Thyroid gland (tissue), 4 donors: ENCODE data around the gene CFAP46. TPM values are rescaled to one million over a fixed set of nuclear protein-coding genes. Genes with fewer than 3 reads are reported as not detected.

ENCODE experiments used
- DNase-seq, 2 donors: peaks; one replicate each; pipeline ENCODE4 v3.0.0-alpha.2; 2019
- H3K27ac ChIP-seq, 3 donors: fragments of 200-600 bp; sonication (generic); 1 replicate in 2 of 3; 2 replicates in 1 of 3; pipeline ENCODE4 v1.5.1; 2016 to 2019; ENCODE audit warnings: mild to moderate bottlenecking in 1 of 3, moderate library complexity in 1 of 3
- H3K27me3 ChIP-seq: fragments of 200-600 bp; sonication (generic); one replicate; pipeline ENCODE4 v1.5.1; 2019
- H3K36me3 ChIP-seq, 2 donors: fragments of 200-600 bp; sonication (generic); one replicate each; pipeline ENCODE4 v1.5.1; 2016 to 2019
- H3K4me1 ChIP-seq, 2 donors: fragments of 200-600 bp; sonication (generic); one replicate each; pipeline ENCODE4 v1.5.1; 2017 to 2019
- H3K4me3 ChIP-seq, 3 donors: fragments of 200-600 bp; sonication (generic); replicated peaks in 1 of 3; 1 replicate in 2 of 3; 2 replicates in 1 of 3; pipeline ENCODE4 v1.5.1; 2016; ENCODE audit warnings: mild to moderate bottlenecking in 1 of 3
- H3K9me3 ChIP-seq: fragments of 200-600 bp; sonication (generic); one replicate; pipeline ENCODE4 v1.5.1; 2017
- POLR2A ChIP-seq, 2 donors: fragments of 450-650 bp; IDR thresholded peaks; one replicate each; pipeline ENCODE4 v1.6.1; 2017; ENCODE audit warnings: antibody characterized with exemption in 2 of 2, mild to moderate bottlenecking in 2 of 2, moderate library complexity in 1 of 2
- WGBS, 2 donors: methylation state at CpG; one replicate each; pipeline ENCODE4 v1.1.5; 2017; 5-methylcytosine and 5-hydroxymethylcytosine counted together
- intact Hi-C: fragments of 100-400 bp; cut with DNase I; formaldehyde crosslinking; loops from one replicate; pipeline ENCODE4 v1.15.1; 2023
- total RNA-seq, 4 donors: library from RNA; depleted of rRNA; stranded (reverse); fragments of >200 nt; gene quantifications; one replicate each; pipeline ENCODE4 v1.2.3, GENCODE V29; 2016
- TF ChIP-seq, protein P1 (sequence below), 6 experiments: fragments of 200-600 bp in 3 of 6; fragments of 450-650 bp in 3 of 6; sonication (generic) in 3 of 6; IDR thresholded peaks; one replicate each; pipeline ENCODE4 v1.5.1; 2016 to 2019; ENCODE audit warnings: antibody characterized with exemption in 6 of 6, mild to moderate bottlenecking in 2 of 6, inconsistent platforms in 1 of 6, moderate library complexity in 1 of 6

The CFAP46 gene
- total RNA-seq, 4 donors from 2014 or later, result 3.6 to 12.7 (median 9.1) TPM

DNA sequence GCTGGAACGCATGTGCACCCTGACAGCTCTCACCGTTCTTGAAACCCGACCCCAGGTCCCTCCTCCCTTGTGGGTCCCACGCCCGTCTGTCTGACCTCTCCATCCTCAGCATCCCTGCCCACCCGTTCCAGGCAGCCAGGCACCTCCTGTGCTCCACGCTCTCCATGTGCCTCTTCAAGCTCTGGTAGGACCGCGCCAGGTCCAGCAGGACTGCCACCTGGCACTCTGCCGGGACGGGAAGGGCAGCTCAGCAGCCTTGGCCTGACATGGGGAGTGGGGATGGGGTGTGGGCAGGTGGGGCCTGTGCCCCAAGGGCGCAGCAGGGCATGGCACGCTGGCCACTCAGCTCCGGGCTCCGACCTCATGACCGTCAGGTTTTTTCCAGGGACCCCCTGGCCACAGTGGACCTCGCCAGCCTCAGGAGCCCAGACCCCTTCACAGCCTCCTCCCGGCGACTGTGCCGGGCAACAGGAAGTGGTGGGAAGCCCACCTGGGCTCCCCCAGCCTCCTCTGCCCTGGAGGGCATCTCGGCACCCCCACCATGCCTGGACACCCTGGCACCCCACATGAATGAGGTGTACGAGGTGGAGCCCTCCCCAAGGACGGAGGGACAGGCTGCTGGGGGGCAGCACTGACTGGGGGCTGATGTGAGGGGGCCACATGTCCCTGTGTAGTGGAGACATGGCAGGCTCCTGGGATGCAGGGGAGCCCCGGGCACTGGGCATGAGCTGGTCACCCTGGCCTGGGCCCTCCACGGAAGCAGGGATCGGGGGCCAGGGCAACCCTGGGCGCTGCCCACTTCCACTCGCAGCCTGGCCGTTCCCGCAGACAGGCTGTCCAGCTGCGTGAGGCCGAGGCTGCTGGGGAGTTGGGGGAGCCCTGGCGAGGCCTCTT lies 131.3 kb downstream of the CFAP46 start:
- WGBS, 2 donors, result 65 to 70% methylated on average over 17 to 27 of the region's 33 CpGs
- DNase-seq, result no peak
- H3K9me3 ChIP-seq, result no peaks in the 10 kb centered on the region
- intact Hi-C loops, result no loop called here
- H3K4me1 ChIP-seq, result no peaks in the 10 kb centered on the region
- H3K27ac ChIP-seq, result no peak overlapping the region
- TF ChIP-seq, protein P1, sequence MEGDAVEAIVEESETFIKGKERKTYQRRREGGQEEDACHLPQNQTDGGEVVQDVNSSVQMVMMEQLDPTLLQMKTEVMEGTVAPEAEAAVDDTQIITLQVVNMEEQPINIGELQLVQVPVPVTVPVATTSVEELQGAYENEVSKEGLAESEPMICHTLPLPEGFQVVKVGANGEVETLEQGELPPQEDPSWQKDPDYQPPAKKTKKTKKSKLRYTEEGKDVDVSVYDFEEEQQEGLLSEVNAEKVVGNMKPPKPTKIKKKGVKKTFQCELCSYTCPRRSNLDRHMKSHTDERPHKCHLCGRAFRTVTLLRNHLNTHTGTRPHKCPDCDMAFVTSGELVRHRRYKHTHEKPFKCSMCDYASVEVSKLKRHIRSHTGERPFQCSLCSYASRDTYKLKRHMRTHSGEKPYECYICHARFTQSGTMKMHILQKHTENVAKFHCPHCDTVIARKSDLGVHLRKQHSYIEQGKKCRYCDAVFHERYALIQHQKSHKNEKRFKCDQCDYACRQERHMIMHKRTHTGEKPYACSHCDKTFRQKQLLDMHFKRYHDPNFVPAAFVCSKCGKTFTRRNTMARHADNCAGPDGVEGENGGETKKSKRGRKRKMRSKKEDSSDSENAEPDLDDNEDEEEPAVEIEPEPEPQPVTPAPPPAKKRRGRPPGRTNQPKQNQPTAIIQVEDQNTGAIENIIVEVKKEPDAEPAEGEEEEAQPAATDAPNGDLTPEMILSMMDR (IDR thresholded peaks at IDR 0.05), result no peak
- no peak for TF ChIP-seq POLR2A (IDR thresholded peaks at IDR 0.05)
- H3K36me3 ChIP-seq, result no peaks in the 10 kb centered on the region
- no peak overlapping the region for H3K4me3 ChIP-seq
- no peaks in the 10 kb centered on the region for H3K27me3 ChIP-seq

DNA sequence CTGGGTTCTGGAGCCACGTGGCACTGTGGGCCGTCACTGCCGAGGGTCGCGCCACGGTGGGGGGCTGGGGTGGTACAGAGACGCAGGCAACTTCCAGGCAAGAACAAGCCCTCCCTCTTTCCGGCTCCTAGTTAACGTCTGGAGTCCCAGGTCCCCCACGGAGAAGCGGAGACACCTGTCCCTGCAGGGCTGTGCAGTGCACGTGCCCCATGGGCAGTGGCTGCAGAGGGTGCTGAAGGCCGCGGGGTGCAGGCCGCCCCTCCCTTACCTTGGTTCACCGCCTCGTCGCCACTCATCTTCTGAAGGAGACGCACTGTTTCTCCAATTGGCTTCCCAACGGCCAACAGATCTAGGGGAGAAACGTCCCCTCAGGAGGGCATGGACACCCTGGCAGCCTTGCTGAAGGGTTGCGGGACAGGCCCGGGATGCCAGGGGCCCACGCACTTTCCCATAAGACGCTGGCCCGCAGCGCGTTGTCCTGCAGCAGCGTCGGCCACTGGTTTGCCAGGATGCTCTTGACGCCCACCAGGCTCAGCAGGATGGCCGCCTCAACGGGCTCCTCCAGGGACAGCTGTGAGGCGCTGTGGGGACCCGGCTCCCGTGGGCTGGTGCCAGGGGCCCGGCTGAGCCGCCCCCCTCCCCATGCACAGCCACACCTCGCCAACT lies 132.1 kb downstream of the CFAP46 start:
- H3K27me3 ChIP-seq, result no peaks in the 10 kb centered on the region
- H3K9me3 ChIP-seq, result no peaks in the 10 kb centered on the region
- no peak overlapping the region for H3K27ac ChIP-seq
- H3K36me3 ChIP-seq, result no peaks in the 10 kb centered on the region
- WGBS, 2 donors, result 83 to 90% methylated on average over 11 to 21 of the region's 39 CpGs
- intact Hi-C loops, result no loop called here
- no peaks in the 10 kb centered on the region for H3K4me1 ChIP-seq
- TF ChIP-seq POLR2A (IDR thresholded peaks at IDR 0.05), result no peak
- TF ChIP-seq, protein P1 (IDR thresholded peaks at IDR 0.05), result no peak
- H3K4me3 ChIP-seq, result no peak overlapping the region
- no peak for DNase-seq

DNA sequence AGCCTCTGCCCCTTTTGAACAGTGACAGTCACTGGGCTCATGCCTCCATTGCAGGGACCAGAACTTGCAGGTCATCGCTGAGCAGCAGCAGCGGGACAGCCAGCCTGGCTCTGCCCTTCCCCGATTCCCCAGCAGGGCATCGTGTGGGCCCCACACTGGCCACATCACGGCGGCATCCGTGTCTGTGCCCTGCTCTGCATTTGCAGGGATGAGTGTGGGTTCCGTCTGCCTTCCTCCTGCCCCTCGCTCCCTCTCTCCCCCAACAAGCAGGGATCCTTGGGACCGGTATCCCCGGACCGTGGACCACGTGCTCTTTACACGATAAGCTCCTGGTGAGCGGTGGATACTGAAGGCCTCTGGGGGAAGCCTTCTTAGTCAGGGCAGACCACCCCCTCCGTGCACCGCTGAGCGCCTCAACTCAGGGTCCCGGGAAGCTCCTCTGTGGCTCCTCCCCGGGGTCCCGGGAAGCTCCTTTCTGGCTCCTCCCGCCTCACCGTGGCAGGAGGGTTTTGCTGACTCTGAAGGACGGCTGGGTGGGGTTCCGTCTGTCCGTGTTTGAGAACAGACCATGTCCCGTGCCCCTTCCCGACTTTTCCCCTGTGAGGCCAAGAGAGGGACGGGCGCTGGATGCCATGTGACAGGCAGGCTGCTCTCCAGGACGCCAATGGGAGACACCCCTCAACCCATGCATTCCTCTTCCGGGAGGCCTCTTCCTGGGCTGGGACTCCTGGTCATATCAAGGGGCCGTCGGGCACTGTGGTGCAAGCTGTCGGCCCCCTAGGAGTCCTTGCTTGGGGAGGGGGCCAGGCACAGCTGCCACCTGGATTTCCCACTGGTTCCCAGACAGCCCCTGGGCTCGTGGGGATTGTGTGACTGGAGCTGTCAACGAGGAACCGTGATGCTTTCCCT lies 132.9 kb downstream of the CFAP46 start:
- Histone ChIP-seq H3K27ac (no peak overlapping the region), H3K36me3 (no peaks in the 10 kb centered on the region), H3K27me3 (no peaks in the 10 kb centered on the region), H3K9me3 (no peaks in the 10 kb centered on the region), H3K4me1 (no peaks in the 10 kb centered on the region), H3K4me3 (no peak overlapping the region)
- intact Hi-C loops, result no loop called here
- no peak for DNase-seq
- no peak for TF ChIP-seq POLR2A (IDR thresholded peaks at IDR 0.05)
- TF ChIP-seq, protein P1 (IDR thresholded peaks at IDR 0.05), result no peak
- WGBS, 2 donors, result 84 to 91% methylated on average over 23 to 35 of the region's 38 CpGs

DNA sequence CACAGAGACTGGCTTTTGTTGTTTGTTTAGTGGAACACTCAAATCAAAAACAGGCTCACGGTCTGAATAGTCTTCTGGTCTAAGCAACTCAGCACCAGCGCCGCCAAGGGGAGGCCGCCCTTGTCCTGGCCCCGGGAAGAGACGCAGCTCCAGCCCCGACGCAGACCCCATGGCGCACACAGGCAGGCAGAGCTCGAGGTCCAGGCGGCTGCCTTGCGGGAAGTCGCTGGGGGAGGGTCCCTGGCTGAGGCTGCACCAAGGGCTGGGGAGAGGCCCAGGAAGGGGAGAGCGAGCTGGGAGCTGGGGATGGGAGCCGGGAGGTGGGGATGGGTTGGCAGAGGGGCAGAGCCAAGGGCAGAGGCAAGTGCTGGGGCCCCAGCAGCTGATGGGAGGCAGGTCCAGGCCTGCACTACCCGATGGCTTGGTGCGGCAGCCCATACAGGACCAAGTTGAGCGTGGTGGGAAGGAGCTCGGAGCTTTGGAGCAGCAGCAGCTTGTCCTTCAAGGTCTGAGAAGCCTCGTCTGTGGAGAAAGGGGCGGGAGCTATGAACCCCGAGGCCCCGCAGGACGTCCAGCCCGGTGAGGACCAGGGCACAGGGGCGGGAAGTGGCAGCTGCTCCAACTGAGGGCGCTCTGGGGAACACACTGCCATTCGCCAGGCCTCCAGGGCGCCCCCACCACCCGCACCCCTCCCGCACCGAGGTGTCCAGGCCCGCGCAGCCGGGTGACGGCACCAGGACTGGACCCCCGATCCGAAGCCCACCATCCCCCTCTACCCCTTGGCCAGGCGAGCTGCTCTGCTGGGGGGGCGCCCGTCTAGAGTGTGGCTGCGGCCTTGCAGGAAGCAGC lies 133.8 kb downstream of the CFAP46 start:
- no peak for TF ChIP-seq POLR2A (IDR thresholded peaks at IDR 0.05)
- TF ChIP-seq, protein P1 (IDR thresholded peaks at IDR 0.05), result no peak
- Histone ChIP-seq H3K4me3 (no peak overlapping the region), H3K9me3 (no peaks in the 10 kb centered on the region), H3K27me3 (no peaks in the 10 kb centered on the region), H3K4me1 (no peaks in the 10 kb centered on the region), H3K36me3 (no peaks in the 10 kb centered on the region), H3K27ac (no peak overlapping the region)
- 41 to 64% methylated on average over 22 to 28 of the region's 42 CpGs for whole genome bisulfite sequencing, 2 donors
- intact Hi-C loops, result no loop called here
- no peak for DNase-seq
